Frontal cortex (tissue), 4 donors: ENCODE results near the gene KCNA3. TPM values are rescaled to one million over a fixed set of nuclear protein-coding genes. Genes with fewer than 3 reads are reported as not detected.

Experiments
- DNase-seq, 2 donors: peaks; one replicate each; pipeline ENCODE4 v3.0.0; 2012; ENCODE audit warnings: low spot score in 2 of 2
- FAIRE-seq: peaks from 2 replicates; lab custom pipeline; 2012; peaks lifted over from hg19 to GRCh38; lab: Jason Lieb, UNC
- total RNA-seq: library from RNA; depleted of rRNA; stranded (reverse); fragments of >200 nt; gene quantifications from one replicate; pipeline ENCODE4 v1.2.3, GENCODE V29; 2014
- donor health status: control.
- donor health status: control.
- donor health status: control.

The KCNA3 gene
- total RNA-seq, 1 donor from 2014 or later = 20.8 TPM

GRCh38 chr1:110645211-110645610 is 29.5 kb downstream of the KCNA3 start:
- no peak for FAIRE-seq

GRCh38 chr1:110643879-110644472 is 30.8 kb downstream of the KCNA3 start:
- FAIRE-seq = no peak
- DNase-seq = no peak

More at GRCh38 chr1:110645211-110645610, 29.5 kb downstream of the KCNA3 start:
- DNase-seq = no peak

- no peak for FAIRE-seq
- no peak for DNase-seq
Observed at GRCh38 chr1:110639724-110640386, 34.9 kb downstream of the KCNA3 start.

- no peak for FAIRE-seq
- DNase-seq = no peak
Observed at GRCh38 chr1:110638556-110638955, 36.2 kb downstream of the KCNA3 start.

- DNase-seq (no peak), FAIRE-seq (no peak)
Observed at GRCh38 chr1:110638058-110638457, 36.7 kb downstream of the KCNA3 start.

GRCh38 chr1:110637475-110637874 is 37.3 kb downstream of the KCNA3 start:
- FAIRE-seq (no peak), DNase-seq (no peak)

GRCh38 chr1:110636149-110636935 is 38.4 kb downstream of the KCNA3 start:
- FAIRE-seq = no peak

GRCh38 chr1:110635434-110635833 is 39.3 kb downstream of the KCNA3 start:
- DNase-seq = no peak
- FAIRE-seq = no peak

More at GRCh38 chr1:110636149-110636935, 38.4 kb downstream of the KCNA3 start:
- no peak for DNase-seq

GRCh38 chr1:110634455-110635311 is 40.1 kb downstream of the KCNA3 start:
- FAIRE-seq (no peak), DNase-seq (peak in 1 of 2 donors; percentile 38)

GRCh38 chr1:110634086-110634454 is 40.7 kb downstream of the KCNA3 start:
- FAIRE-seq = no peak
- DNase-seq = no peak

GRCh38 chr1:110633646-110634030 is 41.1 kb downstream of the KCNA3 start:
- no peak for FAIRE-seq
- DNase-seq = no peak

GRCh38 chr1:110631836-110632620 is 42.7 kb downstream of the KCNA3 start:
- DNase-seq (no peak), FAIRE-seq (no peak)

- DNase-seq (peak in 1 of 2 donors; percentile 44), FAIRE-seq (no peak)
Observed at GRCh38 chr1:110630839-110631663, 43.7 kb downstream of the KCNA3 start.

GRCh38 chr1:110628323-110629105 is 46.2 kb downstream of the KCNA3 start:
- FAIRE-seq = no peak
- DNase-seq = no peak

- FAIRE-seq = no peak
- no peak for DNase-seq
Observed at GRCh38 chr1:110627764-110628163, 47.0 kb downstream of the KCNA3 start.

GRCh38 chr1:110626889-110627288 is 47.9 kb downstream of the KCNA3 start:
- FAIRE-seq (no peak), DNase-seq (no peak)
